GM12874 (cell line): ENCODE measurements around the gene LRAT.

Source experiments
- TF ChIP-seq, protein P1 (sequence below): IDR thresholded peaks from 2 replicates; pipeline ENCODE4 v1.5.1; 2011; ENCODE audit warnings: low read depth, mild to moderate bottlenecking, control low read depth, low read length, moderate library complexity; ENCODE audit not compliant: insufficient read depth

LRAT gene

DNA sequence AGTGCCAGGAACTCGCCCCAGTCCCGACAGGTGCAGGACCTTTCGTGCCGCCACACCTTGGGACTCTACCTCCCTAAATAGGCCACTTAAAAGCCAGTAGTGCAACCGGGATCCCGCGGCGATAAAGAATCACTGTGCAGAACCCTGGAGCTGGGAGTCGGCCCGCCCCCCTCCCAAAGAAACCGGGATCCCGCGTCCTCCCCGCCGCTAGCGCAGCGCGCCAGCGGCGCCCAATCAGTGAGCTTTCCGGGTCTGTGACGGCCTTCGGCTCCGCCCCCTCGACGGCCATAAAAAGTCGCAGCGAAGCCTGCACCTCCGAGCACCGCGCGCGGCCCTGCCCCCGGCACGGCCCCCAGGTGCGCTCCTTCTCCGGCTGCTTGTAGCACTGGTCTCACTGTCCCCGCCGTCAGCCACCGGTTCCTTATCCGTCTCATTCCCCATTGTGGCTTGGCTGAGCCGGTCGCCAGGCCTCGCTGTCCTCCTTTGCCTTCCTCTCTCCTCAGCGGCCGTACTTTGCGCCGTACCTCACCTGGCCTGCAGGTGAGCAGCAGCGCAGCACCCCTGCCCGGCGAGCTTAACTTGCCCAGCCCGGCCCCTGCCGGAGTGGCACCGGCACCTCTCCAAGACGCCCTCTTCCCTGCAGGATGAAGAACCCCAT, at the start of gene LRAT:
Gene LRAT, plus strand, starts transcription at position 318 of the 658 bp plus-strand sequence. Its CDS starts 327 bp downstream, at position 645.
- TF ChIP-seq, protein P1, sequence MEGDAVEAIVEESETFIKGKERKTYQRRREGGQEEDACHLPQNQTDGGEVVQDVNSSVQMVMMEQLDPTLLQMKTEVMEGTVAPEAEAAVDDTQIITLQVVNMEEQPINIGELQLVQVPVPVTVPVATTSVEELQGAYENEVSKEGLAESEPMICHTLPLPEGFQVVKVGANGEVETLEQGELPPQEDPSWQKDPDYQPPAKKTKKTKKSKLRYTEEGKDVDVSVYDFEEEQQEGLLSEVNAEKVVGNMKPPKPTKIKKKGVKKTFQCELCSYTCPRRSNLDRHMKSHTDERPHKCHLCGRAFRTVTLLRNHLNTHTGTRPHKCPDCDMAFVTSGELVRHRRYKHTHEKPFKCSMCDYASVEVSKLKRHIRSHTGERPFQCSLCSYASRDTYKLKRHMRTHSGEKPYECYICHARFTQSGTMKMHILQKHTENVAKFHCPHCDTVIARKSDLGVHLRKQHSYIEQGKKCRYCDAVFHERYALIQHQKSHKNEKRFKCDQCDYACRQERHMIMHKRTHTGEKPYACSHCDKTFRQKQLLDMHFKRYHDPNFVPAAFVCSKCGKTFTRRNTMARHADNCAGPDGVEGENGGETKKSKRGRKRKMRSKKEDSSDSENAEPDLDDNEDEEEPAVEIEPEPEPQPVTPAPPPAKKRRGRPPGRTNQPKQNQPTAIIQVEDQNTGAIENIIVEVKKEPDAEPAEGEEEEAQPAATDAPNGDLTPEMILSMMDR: no peak

DNA sequence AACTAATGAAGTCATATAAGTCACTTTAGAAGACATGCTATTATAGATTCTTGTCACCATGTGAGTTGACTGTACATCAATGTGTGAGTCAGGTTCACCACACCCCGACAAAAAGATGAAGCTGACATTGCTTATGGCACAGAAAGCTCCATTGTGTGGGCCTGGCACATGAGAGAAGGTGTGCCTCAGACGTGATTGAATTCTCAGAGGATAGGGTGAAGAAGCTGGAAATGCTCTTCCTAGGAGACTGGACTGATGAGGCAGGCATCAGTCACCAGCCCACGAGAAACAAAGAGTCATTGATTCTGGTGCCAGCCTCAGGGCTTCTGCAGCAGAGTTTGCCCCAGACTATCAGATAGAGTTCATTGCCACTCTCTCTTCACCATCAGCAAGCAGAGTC, 35.9 kb upstream of the LRAT start:
- TF ChIP-seq, protein P1: no peak

DNA sequence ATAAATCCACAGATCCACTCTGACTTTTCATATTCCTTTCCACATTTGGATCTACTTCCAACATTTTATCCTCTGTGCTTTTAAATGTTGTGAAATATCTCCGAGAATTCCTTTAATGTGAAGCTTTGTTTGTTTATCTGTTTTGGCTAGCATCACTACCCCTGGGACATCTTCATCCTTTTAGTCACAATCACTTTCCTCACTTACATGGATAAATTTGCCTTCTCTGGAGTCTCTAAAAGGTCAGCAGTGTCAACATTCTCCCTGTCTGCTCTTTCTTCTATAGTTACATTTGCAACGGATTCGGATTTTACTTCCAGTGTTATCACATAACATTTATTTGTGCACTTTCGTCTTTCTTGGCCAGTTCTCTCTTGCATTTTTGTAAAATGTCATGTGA, 34.2 kb upstream of the LRAT start:
- TF ChIP-seq, protein P1: no peak

DNA sequence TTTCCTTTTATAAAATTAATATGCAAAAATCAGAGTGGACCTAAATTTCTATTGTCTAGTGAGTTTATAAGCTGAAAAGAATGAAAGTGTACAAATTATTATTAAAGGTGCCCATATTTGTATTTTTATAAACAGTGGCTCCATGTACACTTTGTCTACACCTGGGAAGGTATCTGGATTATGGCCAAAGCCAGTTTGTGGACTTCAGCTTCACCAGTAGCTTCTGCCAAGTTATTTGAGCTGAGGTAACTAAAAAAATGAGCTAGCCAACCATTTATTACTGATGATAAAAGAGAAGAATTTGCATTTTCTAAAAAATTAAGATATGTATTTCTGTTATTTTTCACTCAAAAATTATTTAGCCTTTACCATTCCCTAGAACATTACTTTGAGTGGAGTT, 32.3 kb upstream of the LRAT start:
- TF ChIP-seq, protein P1: no peak

DNA sequence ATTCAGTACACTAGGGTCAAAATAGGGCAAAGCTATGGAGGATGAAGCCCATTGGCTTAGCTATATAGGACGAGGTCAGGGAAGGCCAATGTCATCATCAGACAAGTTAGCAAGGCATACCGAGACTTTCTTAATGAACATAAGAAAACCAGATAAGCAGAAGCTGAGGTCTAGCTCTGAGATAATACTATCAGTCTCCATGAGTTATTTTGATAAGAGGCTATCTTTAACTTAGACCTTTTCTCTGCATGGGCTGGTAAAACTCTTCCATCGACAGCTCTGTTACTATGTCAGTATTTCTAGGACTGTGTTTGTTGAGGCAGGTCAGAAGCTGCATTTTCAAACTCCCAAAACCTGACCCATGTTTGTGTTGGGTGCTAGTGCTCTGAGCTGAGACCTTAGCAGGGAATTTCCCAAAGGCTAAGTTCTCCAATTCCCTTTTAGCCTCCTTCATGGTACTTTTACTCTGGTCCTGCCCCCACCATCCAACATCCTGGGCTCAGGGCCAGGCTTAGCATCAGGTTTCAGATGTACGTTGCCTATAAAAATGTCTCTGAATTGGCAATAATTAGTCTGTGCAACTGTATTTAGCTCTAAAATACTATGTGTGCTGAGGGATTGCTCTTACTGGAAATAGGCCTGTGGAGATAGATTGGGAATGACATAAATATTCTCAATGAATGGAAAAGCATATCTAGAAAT, 29.3 kb upstream of the LRAT start:
- TF ChIP-seq, protein P1: no peak

DNA sequence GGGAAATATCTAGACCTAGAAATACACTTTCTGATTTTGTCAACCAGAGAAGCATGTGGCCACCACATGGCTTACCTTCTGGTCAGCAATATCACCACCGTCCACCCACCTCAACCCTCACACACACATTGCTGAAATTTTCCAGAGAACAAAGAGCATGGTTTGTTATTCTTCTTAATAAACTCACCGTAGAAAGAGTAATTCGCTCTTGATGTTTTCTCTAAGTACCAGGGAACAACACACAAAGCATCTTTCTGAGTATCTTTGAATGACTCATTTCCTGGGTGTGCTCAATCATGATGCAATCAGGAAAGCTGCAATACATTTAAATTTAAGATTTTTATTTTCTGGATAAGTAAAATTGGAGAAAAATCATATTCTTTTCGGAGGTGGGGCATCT, 24.7 kb upstream of the LRAT start:
- TF ChIP-seq, protein P1: no peak

DNA sequence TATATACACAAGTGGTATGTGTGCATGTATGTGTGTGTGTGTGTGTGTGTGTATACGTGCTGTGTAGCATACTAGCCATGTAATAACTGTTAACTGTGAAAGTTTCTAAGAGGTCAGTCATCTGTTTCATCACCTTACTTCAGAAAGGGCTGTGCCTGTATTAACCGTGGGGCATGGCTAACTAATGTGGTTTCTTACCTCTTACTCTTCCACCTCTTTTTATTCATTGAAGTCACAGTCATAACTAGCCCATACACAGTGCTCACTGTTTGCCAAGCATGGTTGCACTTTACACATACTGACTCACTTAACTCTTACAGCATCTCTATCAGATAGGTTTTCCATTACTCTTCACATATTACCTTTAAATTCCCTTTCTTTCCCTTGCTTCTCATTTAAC, 23.7 kb upstream of the LRAT start:
- TF ChIP-seq, protein P1: no peak
